KOPT-K1 (cell line): ENCODE results near the gene CRYGC.
"Not testable (repeated sequence)": the region's sequence is repeated elsewhere in the genome, so short reads cannot be mapped to it uniquely, and the experiment has no call there.

Experiments
- H3K27ac ChIP-seq: fragments of 200-600 bp; sonication (generic); 2 replicates; pipeline ENCODE4 v1.5.1; 2016; ENCODE audit warnings: antibody characterized with exemption, mild to moderate bottlenecking, low read depth, low read length; ENCODE audit not compliant: poor library complexity, severe bottlenecking
- H3K36me3 ChIP-seq: fragments of 200-600 bp; sonication (generic); 2 replicates; pipeline ENCODE4 v1.5.1; 2017; ENCODE audit warnings: antibody characterized with exemption, mild to moderate bottlenecking, low read length, moderate library complexity; ENCODE audit not compliant: insufficient read depth
- H3K9me3 ChIP-seq: fragments of 200-600 bp; sonication (generic); 2 replicates; pipeline ENCODE4 v1.5.1; 2017; ENCODE audit warnings: antibody characterized with exemption, low read length, mild to moderate bottlenecking; ENCODE audit not compliant: insufficient read depth, poor library complexity, severe bottlenecking

The CRYGC gene

DNA sequence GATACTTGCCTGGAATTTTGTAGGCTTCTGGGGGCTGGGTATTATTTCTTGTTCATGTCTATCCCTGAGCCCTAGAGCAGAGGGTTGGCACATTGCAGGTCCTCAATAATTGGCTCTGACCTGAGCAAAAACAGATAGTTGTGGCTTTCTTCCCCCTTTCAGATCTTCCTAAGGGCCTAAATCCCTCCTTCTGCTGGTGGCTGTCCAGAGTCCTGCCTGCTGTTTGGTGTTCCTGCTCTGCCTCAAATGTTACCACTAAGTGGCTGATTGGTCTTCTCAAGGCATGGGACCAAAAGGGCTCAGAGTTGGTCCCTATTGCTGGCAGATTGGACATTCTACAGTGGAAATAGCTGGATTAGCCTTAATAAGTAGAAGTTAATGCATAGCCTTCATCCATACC is 17.4 kb upstream of the CRYGC start:
- no peaks in the 10 kb centered on the region for H3K36me3 ChIP-seq
- H3K27ac ChIP-seq: no peak overlapping the region
- H3K9me3 ChIP-seq: peaks cover 13% of the 10 kb centered on the region

DNA sequence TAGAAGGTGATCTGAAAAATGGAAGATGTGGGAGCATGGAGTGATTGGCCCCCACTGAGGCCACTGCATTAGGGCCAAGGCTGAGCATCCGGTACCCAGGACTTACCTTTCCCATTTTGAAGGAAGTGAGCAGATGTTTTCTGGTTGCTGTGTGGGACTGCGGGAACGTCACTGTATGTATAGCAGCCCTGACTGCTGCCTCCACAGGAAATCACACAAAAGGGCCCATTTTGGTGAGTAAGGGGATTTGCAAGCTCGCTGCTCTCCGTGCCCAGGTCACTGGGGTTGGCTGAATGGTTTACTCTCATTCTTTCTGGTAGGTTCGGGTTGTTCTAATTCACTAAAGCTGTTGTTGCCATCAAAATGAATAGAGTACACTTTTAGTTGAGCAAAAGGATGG is 16.4 kb upstream of the CRYGC start, which contains the start of gene CRYGB:
Gene CRYGB, minus strand, starts transcription at position 153 of the 400 bp plus-strand sequence. Its CDS starts 38 bp downstream, at position 115.
- Histone ChIP-seq H3K9me3 (peaks cover 3% of the 10 kb centered on the region), H3K27ac (no peak within 1 kb of the TSS), H3K36me3 (no peaks in the 10 kb centered on the region)

DNA sequence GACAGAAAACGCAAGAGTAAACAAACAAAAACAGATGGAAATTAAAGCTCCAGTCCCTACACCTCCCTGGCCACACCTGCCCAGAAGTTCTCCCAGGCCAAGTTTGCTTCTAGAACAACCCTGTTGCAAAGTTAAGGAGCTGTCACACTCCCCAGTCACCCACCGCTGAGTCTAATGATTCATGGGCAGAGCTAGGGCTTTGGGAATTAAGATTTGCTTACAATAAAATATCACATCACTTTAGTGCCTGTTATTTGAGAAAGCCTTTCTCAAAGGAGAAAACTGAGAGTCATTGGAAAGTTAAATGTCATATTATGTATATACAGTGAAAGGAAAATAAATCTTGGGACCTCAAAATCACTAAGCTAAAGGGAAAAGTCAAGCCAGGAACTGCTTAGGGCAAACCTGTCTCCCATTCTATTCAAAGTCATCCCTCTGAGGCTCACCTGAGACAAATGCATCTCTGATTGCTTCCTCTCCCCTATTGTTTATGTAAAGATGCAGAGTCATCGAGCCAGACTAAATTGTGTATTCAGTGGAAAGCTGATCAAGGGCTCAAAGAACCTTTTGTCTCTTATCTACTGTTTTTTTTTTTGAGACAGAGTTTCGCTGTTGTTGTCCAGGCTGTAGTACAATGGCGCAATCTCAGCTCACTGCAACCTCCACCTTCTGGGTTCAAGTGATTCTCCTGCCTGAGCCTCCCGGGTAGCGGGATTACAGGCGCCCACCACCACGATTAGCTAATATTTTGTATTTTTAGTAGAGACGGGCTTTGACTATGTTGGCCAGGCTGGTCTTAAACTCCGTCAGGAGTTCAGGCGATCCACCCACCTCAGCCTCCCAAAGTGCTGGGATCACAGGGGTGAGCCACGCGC is 13.5 kb upstream of the CRYGC start:
- no peak overlapping the region for H3K27ac ChIP-seq

DNA sequence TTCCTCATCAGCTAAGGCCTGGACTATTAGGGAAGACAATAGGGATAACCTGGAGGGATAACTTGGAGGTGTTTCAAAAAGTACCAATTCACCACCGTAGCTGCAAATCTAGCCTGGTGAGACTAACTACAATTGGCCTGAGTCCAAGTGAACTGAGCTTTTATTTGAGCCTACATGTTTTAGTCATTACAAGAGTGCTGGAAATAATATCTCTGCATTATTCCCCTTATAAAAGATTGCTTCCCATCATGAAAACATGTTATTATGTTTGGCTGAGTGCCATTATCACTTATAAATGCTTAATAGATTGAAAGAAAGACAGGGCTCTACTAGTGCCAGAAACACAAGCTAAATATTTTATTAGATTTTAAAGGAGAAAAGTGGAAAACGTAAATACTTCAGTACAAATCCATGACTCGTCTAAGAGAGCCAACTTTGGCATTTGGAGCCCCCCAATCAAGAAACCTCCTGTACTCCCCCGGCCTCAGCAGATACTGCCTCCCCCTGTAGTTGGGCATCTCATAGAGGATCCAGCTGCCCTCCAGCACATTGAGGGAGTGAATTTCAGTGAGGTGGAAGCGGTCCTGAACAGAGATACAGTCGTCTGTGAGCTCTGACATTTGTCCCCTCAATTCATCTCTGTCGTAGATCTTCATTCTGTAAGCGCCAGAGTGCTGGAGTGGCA is 12.8 kb upstream of the CRYGC start:
- Histone ChIP-seq H3K9me3 (peaks cover 8% of the 10 kb centered on the region), H3K36me3 (no peaks in the 10 kb centered on the region), H3K27ac (no peak overlapping the region)

More for the DNA sequence above, 13.5 kb upstream of the CRYGC start:
- H3K9me3 ChIP-seq: peaks cover 4% of the 10 kb centered on the region
- no peaks in the 10 kb centered on the region for H3K36me3 ChIP-seq

DNA sequence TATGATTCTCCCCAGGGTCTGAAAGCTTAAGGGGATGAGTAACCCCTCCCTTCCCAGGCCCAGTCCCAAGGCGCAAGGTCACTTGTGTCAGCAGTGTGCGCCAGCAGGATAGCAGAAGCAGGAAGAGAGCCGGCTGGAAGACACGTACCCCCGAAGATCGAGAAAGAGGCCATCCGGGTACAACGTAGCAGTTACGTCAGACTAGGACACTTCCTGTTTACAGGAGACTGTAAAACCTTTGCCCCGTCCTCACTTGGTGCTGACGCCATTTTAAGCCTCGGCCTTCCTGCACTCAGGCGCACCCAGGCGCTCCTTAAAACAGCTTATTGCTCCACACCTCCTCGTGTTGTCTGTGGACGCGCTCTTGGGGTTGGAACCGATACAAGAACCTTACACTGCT is 9.8 kb upstream of the CRYGC start:
- Histone ChIP-seq H3K36me3 (no peaks in the 10 kb centered on the region), H3K9me3 (peaks cover 8% of the 10 kb centered on the region), H3K27ac (no peak overlapping the region)

DNA sequence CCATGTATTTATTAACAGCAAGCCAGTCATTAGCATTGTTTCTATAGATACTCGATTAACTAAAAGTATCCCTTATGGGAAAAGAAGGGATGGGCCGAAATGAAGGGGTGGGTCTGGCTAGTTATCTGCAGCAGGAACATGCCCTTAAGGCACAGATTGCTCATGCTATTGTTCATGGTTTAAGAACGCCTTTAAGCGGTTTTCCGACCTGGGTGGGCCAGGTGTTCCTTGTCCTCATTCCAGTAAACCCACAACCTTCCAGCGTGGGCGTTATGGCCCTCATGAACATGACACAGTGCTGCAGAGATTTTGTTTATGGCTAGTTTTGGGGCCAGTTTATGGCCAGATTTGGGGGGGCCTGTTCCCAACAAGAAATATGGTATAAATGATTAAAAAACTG is 8.7 kb upstream of the CRYGC start:
- not testable (repeated sequence) for H3K27ac ChIP-seq, H3K36me3 ChIP-seq, H3K9me3 ChIP-seq

DNA sequence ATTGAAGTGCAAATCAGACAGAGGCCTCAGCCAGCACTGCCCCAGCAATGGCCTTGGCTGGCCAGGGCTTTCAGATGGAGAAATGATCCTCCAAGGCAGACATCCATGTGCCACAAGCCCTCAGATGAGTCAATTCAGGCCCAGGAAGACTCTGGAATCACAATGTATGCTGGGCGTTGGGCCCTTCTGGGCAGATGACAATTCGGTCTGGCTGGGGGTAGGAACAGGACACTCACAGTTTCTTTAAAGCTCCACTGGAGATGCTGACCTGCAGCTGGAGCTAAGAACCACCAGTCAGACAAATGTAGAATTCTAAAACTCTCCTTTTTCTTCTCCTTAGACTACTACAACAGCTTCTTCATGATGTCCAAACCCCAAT is 7.1 kb upstream of the CRYGC start:
- Histone ChIP-seq H3K36me3 (no peaks in the 10 kb centered on the region), H3K9me3 (peaks cover 8% of the 10 kb centered on the region), H3K27ac (no peak overlapping the region)

DNA sequence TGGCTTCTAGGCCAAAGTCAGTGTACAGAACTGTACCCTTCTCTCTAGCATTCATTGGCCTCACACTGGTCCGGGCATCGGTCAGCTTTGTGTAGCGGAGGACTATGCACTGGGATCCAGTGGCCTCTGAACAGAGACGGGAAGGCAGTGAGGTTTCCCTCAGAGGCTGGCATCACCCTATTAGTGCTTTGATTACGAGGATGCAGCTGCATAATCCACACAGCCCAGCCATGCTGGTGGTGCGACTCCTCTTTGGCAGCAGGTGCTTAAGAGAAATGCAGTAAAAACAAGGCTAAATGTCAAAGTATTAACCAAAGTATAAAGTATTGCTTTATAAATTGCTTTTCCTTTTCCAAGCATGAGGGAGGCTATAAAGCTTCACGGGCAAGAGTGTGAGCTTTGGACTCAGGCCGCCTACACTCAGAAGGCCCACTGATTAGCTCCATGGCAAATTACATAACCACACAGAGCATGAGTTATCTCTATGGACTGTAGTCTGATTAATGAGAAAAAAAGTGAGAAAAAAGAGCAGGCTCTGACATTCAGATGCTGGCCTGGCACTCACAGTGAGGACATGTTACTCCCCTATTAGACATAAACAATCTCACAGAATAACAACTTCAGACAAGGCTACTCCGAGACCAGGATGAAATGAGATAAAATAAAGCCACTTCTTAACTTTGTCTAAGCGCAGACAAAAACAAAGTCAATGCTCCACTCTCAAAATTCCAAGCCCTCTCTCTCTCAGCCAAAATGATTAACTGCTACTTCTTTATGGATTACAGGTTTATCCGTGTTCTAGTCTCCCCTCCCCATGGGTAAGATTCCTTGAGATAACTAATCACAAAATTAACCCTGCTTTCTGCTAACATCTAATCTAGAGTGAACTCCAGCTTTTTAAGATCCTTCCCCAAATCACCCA is 6.4 kb upstream of the CRYGC start:
- Histone ChIP-seq H3K27ac (peak overlapping the region; percentile 41), H3K9me3 (peaks cover 8% of the 10 kb centered on the region), H3K36me3 (no peaks in the 10 kb centered on the region)

DNA sequence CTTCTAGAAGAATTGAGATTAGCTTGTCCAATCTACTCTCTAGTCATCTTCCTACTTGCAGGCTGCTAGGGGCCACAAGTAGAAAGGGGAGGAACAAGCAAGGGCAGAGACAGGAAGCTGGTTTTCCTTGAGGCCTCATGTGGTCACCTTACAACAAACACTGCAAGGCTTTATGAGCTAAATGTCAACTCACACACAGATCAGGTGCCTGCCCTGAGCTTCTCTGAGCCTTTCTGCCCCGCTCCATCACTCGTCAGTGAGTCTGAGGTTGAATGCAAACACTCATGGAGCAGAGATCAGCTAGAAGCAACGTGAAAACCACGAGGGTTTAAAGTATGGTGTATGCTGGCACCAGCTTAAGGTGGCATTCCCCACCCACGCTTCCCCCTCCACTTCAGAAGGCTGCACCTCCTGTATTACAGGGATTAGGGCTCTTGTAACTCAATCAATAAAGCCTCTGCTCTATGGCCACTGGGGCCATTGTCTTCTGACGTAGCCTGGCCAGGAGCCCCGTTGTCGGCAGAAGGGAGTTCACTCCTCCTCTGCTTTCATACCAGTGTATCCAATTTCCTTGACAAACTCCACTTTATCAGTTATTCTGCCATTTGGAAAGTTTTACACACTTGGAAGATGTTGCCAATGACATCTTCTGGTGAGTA is 5.4 kb upstream of the CRYGC start:
- peak overlapping the region; percentile 41 for H3K27ac ChIP-seq
- peaks cover 8% of the 10 kb centered on the region for H3K9me3 ChIP-seq
- H3K36me3 ChIP-seq: no peaks in the 10 kb centered on the region

DNA sequence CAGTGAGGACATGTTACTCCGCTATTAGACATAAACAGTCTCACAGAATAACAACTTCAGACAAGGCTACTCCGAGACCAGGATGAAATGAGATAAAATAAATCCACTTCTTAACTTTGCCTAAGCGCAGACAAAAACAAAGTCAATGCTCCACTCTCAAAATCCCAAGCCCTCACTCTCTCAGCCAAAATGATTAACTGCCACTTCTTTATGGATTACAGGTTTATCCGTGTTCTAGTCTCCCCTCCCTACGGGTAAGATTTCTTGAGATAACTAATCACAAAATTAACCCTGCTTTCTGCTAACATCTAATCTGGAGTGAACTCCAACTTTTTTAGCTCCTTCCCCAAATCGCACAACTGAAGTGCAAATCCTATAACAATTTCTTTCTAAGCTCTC is 1.1 kb upstream of the CRYGC start:
- no peak overlapping the region for H3K27ac ChIP-seq
- H3K9me3 ChIP-seq: no peaks in the 10 kb centered on the region
- H3K36me3 ChIP-seq: no peaks in the 10 kb centered on the region

DNA sequence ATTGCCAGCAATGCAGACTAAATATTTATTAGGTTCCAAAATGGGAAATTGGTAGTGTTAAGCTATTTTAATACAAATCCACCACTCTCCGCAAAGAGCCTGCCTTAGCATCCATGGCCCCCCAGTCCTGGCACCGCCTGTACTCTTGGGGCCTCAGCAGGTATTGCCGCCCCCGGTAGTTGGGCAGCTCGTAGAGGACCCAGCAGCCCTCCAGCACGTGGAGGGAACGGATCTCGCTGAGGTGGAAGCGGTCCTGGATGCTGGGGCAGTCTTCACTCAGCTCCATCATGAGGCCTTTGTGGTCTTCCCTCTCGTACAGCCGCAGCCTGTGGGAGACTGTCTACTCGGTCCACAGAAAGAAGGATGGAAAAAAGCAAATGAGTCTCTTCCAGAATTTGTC is 1.5 kb downstream of the CRYGC start:
- H3K27ac ChIP-seq: no peak overlapping the region
- no peaks in the 10 kb centered on the region for H3K36me3 ChIP-seq

DNA sequence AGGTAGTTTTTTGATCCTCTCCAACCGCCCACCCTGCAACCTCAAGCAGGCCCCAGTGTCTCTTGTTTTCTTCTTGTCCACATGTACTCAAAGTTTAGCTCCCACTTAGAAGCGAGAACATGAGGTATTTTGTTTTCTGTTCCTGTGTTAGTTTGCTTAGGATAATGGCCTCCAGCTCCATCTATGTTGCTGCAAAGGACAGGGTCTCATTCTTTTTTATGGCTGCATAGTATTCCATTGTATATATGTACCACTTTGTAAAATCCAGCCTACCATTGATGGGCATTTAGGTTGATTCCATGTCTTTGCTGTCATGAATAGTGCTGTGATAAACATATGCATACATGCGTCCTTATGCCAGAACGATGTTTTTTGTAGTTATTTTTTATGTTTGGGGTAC is 2.5 kb downstream of the CRYGC start:
- H3K27ac ChIP-seq: no peak overlapping the region
- no peaks in the 10 kb centered on the region for H3K36me3 ChIP-seq
- no peaks in the 10 kb centered on the region for H3K9me3 ChIP-seq

More for the DNA sequence above, 1.5 kb downstream of the CRYGC start:
- H3K9me3 ChIP-seq: no peaks in the 10 kb centered on the region

DNA sequence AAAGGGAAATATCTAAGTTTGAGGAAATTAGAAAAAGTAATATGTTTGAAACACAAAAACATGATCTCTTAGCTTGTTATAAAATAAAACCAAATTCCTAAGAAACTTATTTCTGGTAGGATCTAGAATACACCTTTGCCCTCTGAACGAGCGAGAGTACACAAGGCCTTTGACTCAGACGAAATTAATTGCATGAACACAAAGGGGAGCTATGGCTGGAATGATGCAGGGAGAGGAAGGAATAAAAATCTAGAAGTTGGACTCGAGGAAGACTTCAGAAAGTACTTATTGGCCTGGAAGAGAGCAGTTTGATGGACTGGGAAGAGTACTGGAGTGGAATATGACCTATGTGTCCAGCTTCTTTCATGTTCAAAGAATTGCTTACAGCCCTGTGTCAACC is 4.4 kb downstream of the CRYGC start:
- Histone ChIP-seq H3K27ac (no peak overlapping the region), H3K36me3 (no peaks in the 10 kb centered on the region), H3K9me3 (no peaks in the 10 kb centered on the region)

DNA sequence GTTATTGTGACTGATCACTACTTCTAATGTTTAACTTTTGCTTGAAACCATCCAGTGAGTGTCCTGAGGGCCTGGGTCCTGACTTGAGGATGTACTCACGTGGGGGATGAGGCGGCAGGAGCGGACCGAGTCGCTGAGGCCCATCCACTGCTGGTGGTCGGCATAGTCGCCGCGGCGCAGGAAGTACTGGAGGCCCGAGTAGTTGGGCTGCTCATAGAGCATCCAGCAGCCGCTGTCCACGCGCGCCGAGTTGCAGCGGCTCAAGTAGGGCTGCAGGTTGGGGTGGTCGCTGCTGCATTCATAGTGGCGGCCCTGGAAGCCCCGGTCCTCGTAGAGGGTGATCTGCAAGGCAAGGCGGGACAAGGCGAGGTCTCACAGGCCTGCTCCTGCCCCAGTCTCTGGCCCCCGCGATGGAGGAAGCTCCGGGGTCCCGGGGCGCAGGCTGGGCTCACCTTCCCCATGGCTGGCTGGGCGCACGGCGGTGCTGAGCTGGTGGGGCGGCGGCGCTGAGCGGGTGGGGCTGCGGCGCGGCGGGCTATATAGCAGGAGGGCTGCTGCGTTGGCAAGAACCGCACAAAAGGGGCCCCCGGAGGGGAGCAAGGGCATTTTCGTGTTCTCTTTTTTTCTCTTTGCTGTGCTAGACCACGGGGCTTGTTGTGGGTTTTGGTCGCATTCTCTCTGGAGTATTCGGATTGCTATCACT is 5.5 kb downstream of the CRYGC start, which contains the start of gene CRYGD:
Gene CRYGD, minus strand, starts transcription at position 512 of the 703 bp plus-strand sequence. Its CDS starts 51 bp downstream, at position 461.
- H3K27ac ChIP-seq, H3K36me3 ChIP-seq, H3K9me3 ChIP-seq: not testable (repeated sequence)
